Measurements from ENCODE around the gene SLC18B1. TPM values are rescaled to one million over a fixed set of nuclear protein-coding genes. Genes with fewer than 3 reads are reported as not detected.

The SLC18B1 gene
- total RNA-seq, 1 experiment from 2014 or later = 24.1 TPM

DNA sequence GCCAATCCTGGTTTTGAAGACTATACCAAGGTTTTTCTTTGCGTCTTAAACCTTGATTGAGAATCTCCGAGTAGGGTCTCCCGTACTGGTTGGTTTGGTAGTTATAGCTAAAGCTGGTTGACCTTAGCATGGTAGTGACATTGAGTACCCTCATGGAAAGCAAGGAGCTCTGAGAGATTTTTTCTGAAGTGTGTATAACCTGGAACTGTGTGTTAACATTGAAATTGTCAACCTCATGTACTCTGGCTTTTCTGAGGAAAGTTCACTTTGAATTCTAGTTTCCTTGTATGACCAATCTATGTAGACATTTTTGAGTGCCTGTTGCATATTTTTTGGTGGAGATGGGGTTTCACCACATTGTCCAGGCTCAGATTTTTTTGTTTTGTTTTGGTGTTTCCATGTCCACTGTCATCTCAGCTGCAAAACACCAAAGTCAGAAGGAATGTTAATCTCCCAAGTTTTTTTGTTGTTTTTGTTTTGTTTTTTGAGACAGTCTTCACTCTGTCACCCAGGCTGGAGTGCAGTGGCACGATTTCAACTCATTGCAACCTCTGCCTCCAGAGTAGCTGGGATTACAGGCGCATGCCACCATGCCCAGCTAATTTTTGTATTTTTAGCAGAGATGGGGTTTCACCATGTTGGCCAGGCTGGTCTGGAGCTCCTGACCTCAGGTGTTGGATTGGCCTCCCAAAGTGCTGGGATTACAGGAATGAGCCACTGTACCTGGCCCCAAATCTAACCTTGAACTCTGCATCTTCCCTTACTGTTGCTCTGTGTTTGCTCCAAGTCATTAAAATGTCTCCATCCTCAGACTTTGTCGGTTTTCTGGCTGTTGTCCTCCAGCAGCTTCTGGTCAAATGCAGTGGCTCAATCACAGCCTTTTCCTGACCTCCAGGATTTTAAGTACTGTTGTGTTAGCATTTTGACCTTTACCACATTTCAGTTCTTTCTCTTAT lies 20.2 kb upstream of the SLC18B1 start (continued):
- TF ChIP-seq TCF7 (CRISPR knock-in tag; IDR thresholded peaks at IDR 0.05; ENCODE audit: low read depth) = no peak
- TF ChIP-seq ZBTB21 (CRISPR knock-in tag; IDR thresholded peaks at IDR 0.05; ENCODE audit: borderline replicate concordance) = no peak

- DNase-seq (ENCODE audit: low spot score) (no peak), ATAC-seq (no peak)
- Mint-ChIP-seq H3K27ac (peak overlapping the region; percentile 91), H3K36me3 (peaks cover 56% of the 10 kb centered on the region), H3K9me3 (no peaks in the 10 kb centered on the region), H3K27me3 (ENCODE audit: low read depth) (peaks cover 4% of the 10 kb centered on the region; the same call in 1 of the 2 replicates), H3K4me3 (peak overlapping the region; percentile 21; the same call in 1 of the 2 replicates), H3K4me1 (peaks cover 52% of the 10 kb centered on the region)
- ChIA-PET CTCF (interaction anchor here (0.6 to 1.1 kb wide), 2 partner anchors 20 to 732 kb away, joined by 3 to 5 read pairs; partner anchors contain the start of gene SLC18B1), POLR2A (no interaction called here)
- TF ChIP-seq NR2C2 (CRISPR knock-in tag; IDR thresholded peaks at IDR 0.05) (no peak), SMAD4 (CRISPR knock-in tag; IDR thresholded peaks at IDR 0.05) (no peak), NFATC4 (CRISPR knock-in tag; IDR thresholded peaks at IDR 0.05) (peak; percentile 71), TEAD1 (CRISPR knock-in tag; IDR thresholded peaks at IDR 0.05) (no peak), ZNF263 (CRISPR knock-in tag; IDR thresholded peaks at IDR 0.05; ENCODE audit: low read depth) (no peak), MXD4 (CRISPR knock-in tag; IDR thresholded peaks at IDR 0.05; ENCODE audit: borderline replicate concordance) (no peak), AR (CRISPR knock-in tag; IDR thresholded peaks at IDR 0.05) (peak; percentile 65; the same call in 1 of the 2 replicates), ATF1 (CRISPR knock-in tag; IDR thresholded peaks at IDR 0.05) (no peak), ETV6 (CRISPR knock-in tag; IDR thresholded peaks at IDR 0.05) (0 out of 2 replicates have a peak, but pooled peaks have one; percentile 44), ZNF423 (CRISPR knock-in tag; IDR thresholded peaks at IDR 0.05) (no peak), CREM (CRISPR knock-in tag; IDR thresholded peaks at IDR 0.05) (no peak), SP1 (CRISPR knock-in tag; conservative IDR thresholded peaks at IDR 0.05) (no peak), JUN (CRISPR knock-in tag; IDR thresholded peaks at IDR 0.05) (no peak), CDX4 (CRISPR knock-in tag; IDR thresholded peaks at IDR 0.05; ENCODE audit: borderline replicate concordance) (no peak), PRRX2 (CRISPR knock-in tag; IDR thresholded peaks at IDR 0.05) (peak; percentile 59; the same call in 1 of the 2 replicates), GTF2I (CRISPR knock-in tag; conservative IDR thresholded peaks at IDR 0.05) (no peak)
- TF ChIP-seq, protein P1, sequence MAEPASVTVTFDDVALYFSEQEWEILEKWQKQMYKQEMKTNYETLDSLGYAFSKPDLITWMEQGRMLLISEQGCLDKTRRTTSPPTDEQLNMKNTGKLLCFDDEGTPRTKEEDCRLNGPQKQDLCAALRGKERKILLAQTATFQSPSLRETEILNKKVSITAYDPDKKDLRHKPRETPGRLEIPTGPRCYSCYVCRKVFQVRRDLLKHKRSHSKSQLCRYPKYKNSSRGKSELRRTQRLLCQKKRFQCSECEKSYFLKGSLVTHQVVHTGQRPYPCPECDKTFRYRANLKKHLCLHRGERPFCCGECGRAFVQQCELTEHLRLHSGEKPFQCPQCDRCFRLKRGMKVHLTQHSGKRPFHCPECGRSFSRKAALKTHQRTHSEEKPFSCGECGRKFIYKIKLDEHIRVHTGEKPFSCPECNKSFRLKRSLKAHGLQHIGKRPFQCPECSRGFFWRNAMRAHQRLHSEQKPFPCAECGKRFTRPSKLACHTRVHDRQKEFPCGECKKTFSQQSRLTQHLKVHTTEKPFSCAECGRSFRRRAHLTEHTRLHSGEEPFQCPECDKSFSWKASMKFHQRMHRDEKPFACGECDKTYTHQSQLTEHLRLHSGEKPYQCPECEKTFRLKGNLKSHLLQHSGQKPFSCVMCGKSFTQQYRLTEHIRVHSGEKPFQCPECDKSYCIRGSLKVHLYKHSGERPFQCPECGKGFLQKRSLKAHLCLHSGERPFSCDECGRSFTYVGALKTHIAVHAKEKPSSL (CRISPR knock-in tag; conservative IDR thresholded peaks at IDR 0.05) = peak; percentile 69; the same call in 1 of the 2 replicates
- TF ChIP-seq, protein P2, sequence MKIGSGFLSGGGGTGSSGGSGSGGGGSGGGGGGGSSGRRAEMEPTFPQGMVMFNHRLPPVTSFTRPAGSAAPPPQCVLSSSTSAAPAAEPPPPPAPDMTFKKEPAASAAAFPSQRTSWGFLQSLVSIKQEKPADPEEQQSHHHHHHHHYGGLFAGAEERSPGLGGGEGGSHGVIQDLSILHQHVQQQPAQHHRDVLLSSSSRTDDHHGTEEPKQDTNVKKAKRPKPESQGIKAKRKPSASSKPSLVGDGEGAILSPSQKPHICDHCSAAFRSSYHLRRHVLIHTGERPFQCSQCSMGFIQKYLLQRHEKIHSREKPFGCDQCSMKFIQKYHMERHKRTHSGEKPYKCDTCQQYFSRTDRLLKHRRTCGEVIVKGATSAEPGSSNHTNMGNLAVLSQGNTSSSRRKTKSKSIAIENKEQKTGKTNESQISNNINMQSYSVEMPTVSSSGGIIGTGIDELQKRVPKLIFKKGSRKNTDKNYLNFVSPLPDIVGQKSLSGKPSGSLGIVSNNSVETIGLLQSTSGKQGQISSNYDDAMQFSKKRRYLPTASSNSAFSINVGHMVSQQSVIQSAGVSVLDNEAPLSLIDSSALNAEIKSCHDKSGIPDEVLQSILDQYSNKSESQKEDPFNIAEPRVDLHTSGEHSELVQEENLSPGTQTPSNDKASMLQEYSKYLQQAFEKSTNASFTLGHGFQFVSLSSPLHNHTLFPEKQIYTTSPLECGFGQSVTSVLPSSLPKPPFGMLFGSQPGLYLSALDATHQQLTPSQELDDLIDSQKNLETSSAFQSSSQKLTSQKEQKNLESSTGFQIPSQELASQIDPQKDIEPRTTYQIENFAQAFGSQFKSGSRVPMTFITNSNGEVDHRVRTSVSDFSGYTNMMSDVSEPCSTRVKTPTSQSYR (CRISPR knock-in tag; IDR thresholded peaks at IDR 0.05) = no peak
- TF ChIP-seq, protein P3, sequence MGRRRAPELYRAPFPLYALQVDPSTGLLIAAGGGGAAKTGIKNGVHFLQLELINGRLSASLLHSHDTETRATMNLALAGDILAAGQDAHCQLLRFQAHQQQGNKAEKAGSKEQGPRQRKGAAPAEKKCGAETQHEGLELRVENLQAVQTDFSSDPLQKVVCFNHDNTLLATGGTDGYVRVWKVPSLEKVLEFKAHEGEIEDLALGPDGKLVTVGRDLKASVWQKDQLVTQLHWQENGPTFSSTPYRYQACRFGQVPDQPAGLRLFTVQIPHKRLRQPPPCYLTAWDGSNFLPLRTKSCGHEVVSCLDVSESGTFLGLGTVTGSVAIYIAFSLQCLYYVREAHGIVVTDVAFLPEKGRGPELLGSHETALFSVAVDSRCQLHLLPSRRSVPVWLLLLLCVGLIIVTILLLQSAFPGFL (CRISPR knock-in tag; IDR thresholded peaks at IDR 0.05; ENCODE audit: borderline replicate concordance) = no peak
- TF ChIP-seq, protein P4, sequence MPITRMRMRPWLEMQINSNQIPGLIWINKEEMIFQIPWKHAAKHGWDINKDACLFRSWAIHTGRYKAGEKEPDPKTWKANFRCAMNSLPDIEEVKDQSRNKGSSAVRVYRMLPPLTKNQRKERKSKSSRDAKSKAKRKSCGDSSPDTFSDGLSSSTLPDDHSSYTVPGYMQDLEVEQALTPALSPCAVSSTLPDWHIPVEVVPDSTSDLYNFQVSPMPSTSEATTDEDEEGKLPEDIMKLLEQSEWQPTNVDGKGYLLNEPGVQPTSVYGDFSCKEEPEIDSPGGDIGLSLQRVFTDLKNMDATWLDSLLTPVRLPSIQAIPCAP (CRISPR knock-in tag; IDR thresholded peaks at IDR 0.05) = no peak
Observed at GRCh38 chr6:132817554-132818403, 19.3 kb upstream of the SLC18B1 start.
